GM19193 (cell line): Measurements from ENCODE around the gene R3HDM2.

Experiments used
- POLR2A ChIP-seq: IDR thresholded peaks from 4 replicates; pipeline ENCODE4 v1.6.1; 2011; ENCODE audit not compliant: insufficient read depth, insufficient read length; ENCODE audit errors: extremely low read depth

Gene R3HDM2

DNA sequence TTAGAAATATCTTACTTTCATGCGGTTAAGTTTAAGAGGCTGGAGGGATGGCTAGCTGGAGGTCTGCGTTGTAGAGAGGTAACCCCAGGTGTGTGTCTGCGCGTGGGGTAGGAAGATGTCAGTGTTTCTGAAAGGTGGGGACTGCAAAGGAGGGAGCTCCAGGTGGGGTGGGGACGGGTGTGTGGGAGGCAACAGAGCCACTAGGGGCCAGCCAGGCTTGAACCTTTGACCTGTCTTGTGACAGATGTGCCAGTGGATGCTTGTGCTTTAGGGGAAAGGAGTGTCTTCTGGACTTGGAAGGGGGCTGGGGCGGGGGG, 29.6 kb upstream of the R3HDM2 start:
- no peak for TF ChIP-seq POLR2A

DNA sequence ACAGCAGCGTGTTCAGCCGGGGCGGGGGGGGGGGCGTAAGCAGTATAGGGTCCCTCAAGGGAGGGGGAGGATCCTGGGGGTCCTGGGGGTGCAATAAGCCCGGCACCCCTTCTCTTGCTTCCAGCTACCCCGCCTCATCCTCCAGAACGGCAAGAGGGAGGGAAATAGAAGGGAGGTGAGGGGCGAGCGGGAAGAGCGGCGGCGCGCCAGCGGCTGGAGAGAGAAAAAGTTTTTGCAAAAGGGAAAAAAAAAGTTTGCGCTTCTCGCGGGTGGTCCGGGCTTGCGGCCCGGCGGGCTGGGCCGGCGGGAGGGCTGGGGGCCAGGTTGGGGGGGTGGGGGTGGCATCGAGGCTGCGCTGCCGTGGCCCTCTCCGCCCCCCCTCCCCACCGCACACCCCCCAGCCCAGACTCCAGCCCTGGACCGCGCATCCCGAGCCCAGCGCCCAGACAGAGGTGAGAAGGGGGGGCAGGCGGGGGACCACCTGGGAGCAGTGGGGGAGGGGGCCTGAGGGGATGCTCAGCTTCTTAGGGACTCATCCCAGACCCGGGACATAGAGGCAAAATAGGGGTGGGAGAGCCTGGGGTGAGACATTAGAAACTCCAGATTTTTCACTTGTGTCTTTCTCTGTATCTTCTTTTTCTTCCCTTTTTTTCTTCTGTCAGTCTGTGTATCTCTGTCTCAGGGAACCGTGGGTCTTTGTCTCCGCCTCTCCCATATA, 29.1 kb upstream of the R3HDM2 start, which contains the start of gene GLI1:
Gene GLI1, plus strand, starts transcription at position 36 of the 718 bp plus-strand sequence. CDS start 3,907 bp downstream, outside the sequence.
- TF ChIP-seq POLR2A = no peak

- peak; percentile 66 for TF ChIP-seq POLR2A
These were observed 28.4 kb upstream of the R3HDM2 start for GRCh38 chr12:57459055-57459749.

- no peak for TF ChIP-seq POLR2A
These were observed 27.8 kb upstream of the R3HDM2 start for GRCh38 chr12:57458665-57459054.

GRCh38 chr12:57456737-57457490, 26.1 kb upstream of the R3HDM2 start:
- no peak for TF ChIP-seq POLR2A

GRCh38 chr12:57456145-57456700, 25.4 kb upstream of the R3HDM2 start:
- no peak for TF ChIP-seq POLR2A

GRCh38 chr12:57455374-57456144, 24.7 kb upstream of the R3HDM2 start:
- TF ChIP-seq POLR2A = no peak

- no peak for TF ChIP-seq POLR2A
These were observed 23.9 kb upstream of the R3HDM2 start, which contains the start of gene INHBE for GRCh38 chr12:57454566-57455373. INHBE (plus strand) TSS chr12:57455307; CDS start chr12:57455537, 230 bp downstream.

DNA sequence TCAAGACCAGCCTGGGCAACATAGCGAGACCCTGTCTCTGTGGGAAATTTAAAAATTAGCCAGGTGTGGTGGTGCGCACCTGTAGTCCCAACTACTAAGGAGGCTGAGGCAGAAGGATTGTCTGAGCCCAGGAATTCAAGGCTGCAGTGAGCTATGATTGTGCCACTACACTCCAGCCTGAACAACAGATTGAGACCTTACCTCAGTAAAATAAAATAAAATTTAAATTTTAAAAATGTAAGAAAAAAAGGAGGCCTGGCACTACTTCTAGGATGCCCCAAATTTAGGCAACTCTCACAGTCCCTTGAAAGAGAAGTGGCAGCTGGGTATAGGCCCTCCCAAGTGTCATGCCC, 23.3 kb upstream of the R3HDM2 start:
- no peak for TF ChIP-seq POLR2A

- TF ChIP-seq POLR2A = no peak
These were observed 22.2 kb upstream of the R3HDM2 start for GRCh38 chr12:57452937-57453509.

GRCh38 chr12:57452181-57452936, 21.5 kb upstream of the R3HDM2 start:
- no peak for TF ChIP-seq POLR2A

DNA sequence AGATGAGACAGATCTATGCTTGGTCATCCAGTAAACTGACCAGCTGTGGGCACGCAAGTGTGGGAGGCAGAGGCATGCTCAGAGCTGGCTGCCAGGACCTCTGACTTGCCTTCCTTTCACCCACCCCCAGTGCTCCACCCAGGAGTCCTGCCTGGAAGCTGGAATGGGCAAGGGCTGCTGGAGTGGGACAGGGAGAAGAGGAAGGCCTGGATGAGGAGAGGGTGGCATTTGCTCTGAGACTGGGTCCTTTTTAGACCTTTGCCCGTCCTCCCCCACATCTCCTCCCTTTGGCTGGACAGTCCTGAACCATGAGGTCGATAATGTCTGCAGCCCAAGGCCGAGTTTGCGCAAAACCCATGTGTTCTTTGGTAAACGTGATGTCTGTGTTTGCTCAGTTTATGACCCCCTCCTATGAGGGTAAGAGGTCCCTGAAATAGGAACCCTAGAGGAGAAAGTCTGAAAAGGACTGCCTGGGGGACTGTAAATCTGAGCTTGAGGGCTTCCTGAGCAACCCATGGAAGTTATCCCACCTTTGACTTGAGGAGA, 20.5 kb upstream of the R3HDM2 start:
- TF ChIP-seq POLR2A = no peak
